ENCODE data around the gene CLK4. TPM values are rescaled to one million over a fixed set of nuclear protein-coding genes. Genes with fewer than 3 reads are reported as not detected.

The CLK4 gene
- total RNA-seq, 2 donors from 2014 or later: 9.6 to 17.3 TPM

DNA sequence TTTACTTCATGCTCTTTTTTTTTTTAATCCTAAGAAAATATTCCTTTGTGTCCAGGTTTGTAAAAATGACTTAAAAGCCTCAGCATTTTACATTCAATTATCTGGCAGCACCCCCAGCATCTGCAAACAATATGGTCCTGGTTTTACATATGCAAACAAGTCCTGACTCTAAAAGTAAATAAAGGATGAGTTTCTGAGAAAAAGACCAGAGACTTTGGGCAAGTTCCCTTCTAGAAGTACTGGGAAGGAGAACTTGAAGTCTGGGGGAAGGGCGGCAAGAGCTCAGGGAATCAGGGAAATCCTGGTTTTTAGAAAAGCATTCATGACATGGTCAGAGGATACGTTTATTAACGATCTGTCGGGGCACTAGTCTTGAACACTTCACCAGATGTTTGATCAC lies 62.5 kb downstream of the CLK4 start:
- TF ChIP-seq, protein P1, sequence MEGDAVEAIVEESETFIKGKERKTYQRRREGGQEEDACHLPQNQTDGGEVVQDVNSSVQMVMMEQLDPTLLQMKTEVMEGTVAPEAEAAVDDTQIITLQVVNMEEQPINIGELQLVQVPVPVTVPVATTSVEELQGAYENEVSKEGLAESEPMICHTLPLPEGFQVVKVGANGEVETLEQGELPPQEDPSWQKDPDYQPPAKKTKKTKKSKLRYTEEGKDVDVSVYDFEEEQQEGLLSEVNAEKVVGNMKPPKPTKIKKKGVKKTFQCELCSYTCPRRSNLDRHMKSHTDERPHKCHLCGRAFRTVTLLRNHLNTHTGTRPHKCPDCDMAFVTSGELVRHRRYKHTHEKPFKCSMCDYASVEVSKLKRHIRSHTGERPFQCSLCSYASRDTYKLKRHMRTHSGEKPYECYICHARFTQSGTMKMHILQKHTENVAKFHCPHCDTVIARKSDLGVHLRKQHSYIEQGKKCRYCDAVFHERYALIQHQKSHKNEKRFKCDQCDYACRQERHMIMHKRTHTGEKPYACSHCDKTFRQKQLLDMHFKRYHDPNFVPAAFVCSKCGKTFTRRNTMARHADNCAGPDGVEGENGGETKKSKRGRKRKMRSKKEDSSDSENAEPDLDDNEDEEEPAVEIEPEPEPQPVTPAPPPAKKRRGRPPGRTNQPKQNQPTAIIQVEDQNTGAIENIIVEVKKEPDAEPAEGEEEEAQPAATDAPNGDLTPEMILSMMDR (IDR thresholded peaks at IDR 0.05): no peak
- H3K4me1 ChIP-seq: no peaks in the 10 kb centered on the region
- no peak overlapping the region for H3K27ac ChIP-seq
- H3K9me3 ChIP-seq: no peaks in the 10 kb centered on the region
- no peak overlapping the region for H3K4me3 ChIP-seq
- no peaks in the 10 kb centered on the region for H3K27me3 ChIP-seq
- H3K36me3 ChIP-seq: no peaks in the 10 kb centered on the region
- no peak for DNase-seq (ENCODE audit: low spot score)

DNA sequence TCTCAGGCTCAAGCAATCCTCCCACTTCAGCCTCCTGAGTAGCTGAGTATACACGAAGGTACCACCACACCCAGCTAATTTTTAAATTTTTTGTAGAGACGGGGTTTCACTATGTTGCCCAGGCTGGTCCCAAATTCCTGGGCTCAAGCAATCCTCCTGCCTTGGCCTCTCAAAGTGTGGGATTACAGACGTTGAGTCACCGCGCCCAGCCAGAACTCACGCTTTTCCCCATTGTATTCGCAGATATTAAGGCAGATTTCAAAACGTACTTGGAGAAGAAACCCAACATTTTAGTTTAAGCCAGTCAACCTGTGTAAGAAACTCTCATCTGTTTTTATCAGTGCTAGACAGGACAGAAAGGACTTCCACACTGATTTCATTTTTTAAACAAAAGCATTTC lies 63.2 kb downstream of the CLK4 start:
- Histone ChIP-seq H3K36me3 (no peaks in the 10 kb centered on the region), H3K4me1 (no peaks in the 10 kb centered on the region), H3K4me3 (no peak overlapping the region), H3K9me3 (no peaks in the 10 kb centered on the region), H3K27me3 (no peaks in the 10 kb centered on the region), H3K27ac (no peak overlapping the region)
- no peak for DNase-seq (ENCODE audit: low spot score)
- TF ChIP-seq, protein P1 (IDR thresholded peaks at IDR 0.05): no peak

DNA sequence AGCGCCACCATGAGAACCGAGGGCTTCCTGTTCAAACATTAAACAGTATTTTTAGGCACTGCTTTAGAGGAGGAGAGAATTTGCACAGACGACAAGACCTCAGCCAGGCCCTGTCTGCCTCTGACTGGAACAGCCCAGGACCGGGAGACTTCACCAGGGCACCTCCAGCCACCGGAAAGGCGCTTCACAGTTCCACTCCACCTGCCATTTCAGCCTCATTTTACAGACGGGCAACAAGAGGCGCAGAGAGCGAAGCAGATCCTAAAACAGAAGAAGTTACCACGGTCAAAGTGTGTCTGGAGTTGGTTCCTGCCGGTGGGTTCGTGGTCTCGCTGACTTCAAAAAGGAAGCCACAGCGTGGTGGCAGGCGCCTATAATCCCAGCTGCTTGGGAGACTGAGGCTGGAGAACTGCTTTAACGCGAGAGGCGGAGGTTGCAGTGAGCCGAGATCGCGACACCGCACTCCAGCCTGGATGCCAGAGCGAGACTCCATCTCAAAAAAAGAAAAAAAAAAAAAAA lies 65.0 kb downstream of the CLK4 start:
- H3K4me1 ChIP-seq: no peaks in the 10 kb centered on the region
- no peak for DNase-seq (ENCODE audit: low spot score)
- H3K36me3 ChIP-seq: no peaks in the 10 kb centered on the region

DNA sequence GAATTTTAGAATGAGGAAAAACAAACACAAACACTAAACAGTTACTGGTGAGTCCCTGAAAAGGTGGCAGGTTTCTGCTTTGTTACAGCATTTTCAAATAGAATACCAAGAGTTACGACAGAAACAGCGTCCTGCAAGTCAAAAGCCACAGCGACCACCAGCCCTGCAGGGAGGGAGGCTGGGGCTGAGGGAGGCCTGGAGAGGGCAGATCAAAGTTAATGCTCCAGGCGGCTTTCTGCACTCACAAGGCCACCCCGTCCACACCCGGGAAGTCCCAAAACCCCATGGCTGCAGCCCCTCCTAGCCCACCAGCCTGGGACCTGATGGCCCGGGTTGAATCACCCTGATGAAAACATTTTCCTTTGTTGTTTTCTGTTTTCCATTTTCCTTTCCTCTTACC lies 65.9 kb downstream of the CLK4 start:
- TF ChIP-seq, protein P1 (IDR thresholded peaks at IDR 0.05): no peak
- no peaks in the 10 kb centered on the region for H3K4me1 ChIP-seq
- no peaks in the 10 kb centered on the region for H3K27me3 ChIP-seq

More for the DNA sequence above, 65.0 kb downstream of the CLK4 start:
- TF ChIP-seq, protein P1 (IDR thresholded peaks at IDR 0.05): no peak
- no peaks in the 10 kb centered on the region for H3K27me3 ChIP-seq
- no peaks in the 10 kb centered on the region for H3K9me3 ChIP-seq
- no peak overlapping the region for H3K4me3 ChIP-seq
- no peak overlapping the region for H3K27ac ChIP-seq

DNA sequence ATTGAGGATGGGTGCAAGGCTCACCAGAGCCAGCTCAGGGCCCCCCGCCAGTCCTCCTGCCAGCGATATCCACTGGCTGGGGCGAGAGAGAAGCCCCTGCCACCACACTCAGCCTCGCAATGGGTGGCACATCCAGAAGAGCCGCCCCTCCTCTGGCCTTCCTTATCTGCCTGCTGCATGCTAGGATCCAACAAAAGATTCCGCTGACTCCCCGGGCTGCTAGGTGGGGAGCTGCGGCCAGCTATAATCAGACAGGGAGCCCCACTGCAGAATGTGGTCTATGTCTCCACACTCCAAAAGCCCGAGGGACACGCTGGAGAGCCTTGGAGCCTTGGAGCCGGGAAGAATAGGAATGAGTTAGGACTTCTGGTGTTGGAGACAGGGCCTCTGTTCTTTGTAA lies 69.4 kb downstream of the CLK4 start:
- TF ChIP-seq, protein P1 (IDR thresholded peaks at IDR 0.05): no peak
- H3K4me1 ChIP-seq: no peaks in the 10 kb centered on the region
- no peak for DNase-seq (ENCODE audit: low spot score)
- H3K9me3 ChIP-seq: no peaks in the 10 kb centered on the region
- no peak overlapping the region for H3K4me3 ChIP-seq
- no peaks in the 10 kb centered on the region for H3K27me3 ChIP-seq
- H3K27ac ChIP-seq: no peak overlapping the region
- H3K36me3 ChIP-seq: no peaks in the 10 kb centered on the region

More for the DNA sequence above, 65.9 kb downstream of the CLK4 start:
- Histone ChIP-seq H3K27ac (no peak overlapping the region), H3K9me3 (no peaks in the 10 kb centered on the region), H3K36me3 (no peaks in the 10 kb centered on the region), H3K4me3 (no peak overlapping the region)
- no peak for DNase-seq (ENCODE audit: low spot score)

DNA sequence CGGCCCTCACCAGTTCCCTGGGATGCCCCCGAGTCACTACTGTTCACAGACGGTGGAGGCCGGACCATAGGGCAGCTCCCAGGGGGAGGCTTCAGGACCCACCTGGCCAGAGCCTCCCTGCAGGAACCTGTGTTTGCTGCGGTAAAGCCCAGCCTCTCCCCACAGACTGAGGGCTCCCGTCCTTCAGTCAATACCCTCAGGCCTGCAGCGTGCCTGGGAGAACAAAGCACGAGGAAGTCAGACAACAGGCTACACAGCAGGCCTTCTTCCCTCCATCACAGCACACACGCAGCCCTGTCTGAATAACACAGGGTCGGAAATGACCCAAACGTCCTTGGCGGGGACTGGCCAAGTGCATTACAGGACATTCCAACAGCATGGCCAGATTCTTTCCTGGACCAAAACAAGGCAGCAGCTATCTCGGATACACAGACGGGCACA lies 71.1 kb downstream of the CLK4 start:
- no peaks in the 10 kb centered on the region for H3K27me3 ChIP-seq
- no peaks in the 10 kb centered on the region for H3K36me3 ChIP-seq
- H3K27ac ChIP-seq: no peak overlapping the region
- TF ChIP-seq, protein P1 (IDR thresholded peaks at IDR 0.05): no peak
- DNase-seq (ENCODE audit: low spot score): no peak
- no peaks in the 10 kb centered on the region for H3K9me3 ChIP-seq
- no peak overlapping the region for H3K4me3 ChIP-seq
- H3K4me1 ChIP-seq: no peaks in the 10 kb centered on the region

Measured in right atrium auricular region (tissue), 2 donors.